ENCODE results near the gene CTNND2.

DNA sequence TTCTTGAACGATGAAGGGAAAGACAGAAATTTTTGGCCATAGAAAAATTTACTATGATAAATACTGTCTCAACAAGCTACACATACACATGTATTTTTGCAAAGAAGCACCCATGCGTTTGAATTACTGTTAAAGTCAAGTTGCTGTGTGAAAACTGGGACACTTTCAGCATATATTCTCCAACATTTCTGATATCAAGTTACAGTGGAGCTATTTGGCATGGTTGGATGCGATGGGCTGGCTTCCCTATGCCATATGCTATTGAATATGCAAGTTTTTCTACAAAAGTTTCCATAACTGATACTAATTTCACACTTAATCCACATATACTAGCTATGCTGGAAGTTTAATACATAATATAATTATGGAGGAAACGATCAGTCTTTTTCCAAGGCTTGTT lies 381.4 kb downstream of the CTNND2 start:
- TF ChIP-seq CTCF (IDR thresholded peaks at IDR 0.05) (no peak), POLR2A (IDR thresholded peaks at IDR 0.05; ENCODE audit: low read depth) (no peak), POLR2AphosphoS5 (IDR thresholded peaks at IDR 0.05) (no peak), EP300 (IDR thresholded peaks at IDR 0.05) (no peak)

All from esophagus muscularis mucosa (tissue), 4 donors.